Colonic mucosa (tissue), 4 donors: ENCODE results near the gene CERT1. TPM values are rescaled to one million over a fixed set of nuclear protein-coding genes. Genes with fewer than 3 reads are reported as not detected.

Source experiments
- DNase-seq: peaks from one replicate; pipeline ENCODE4 v3.0.0-alpha.2; 2020
- H3K27ac ChIP-seq: fragments of 200-600 bp; one replicate; pipeline ENCODE4 v1.8.0; 2021
- H3K27me3 ChIP-seq: fragments of 200-600 bp; one replicate; pipeline ENCODE4 v1.8.0; 2021
- H3K36me3 ChIP-seq: fragments of 200-600 bp; one replicate; pipeline ENCODE4 v1.8.0; 2021
- H3K4me1 ChIP-seq: fragments of 200-600 bp; one replicate; pipeline ENCODE4 v1.8.0; 2021; ENCODE audit warnings: mild to moderate bottlenecking
- H3K4me3 ChIP-seq: fragments of 200-600 bp; one replicate; pipeline ENCODE4 v1.8.0; 2021
- H3K9ac ChIP-seq, 2 donors: one replicate each; pipeline ENCODE4 v1.7.0; 2013; ENCODE audit warnings: control low read depth in 2 of 2, low read depth in 2 of 2, low read length in 2 of 2
- H3K9me3 ChIP-seq: fragments of 200-600 bp; one replicate; pipeline ENCODE4 v1.8.0; 2021
- CTCF ChIP-seq: fragments of 200-600 bp; IDR thresholded peaks from one replicate; pipeline ENCODE4 v1.8.0; 2022; ENCODE audit warnings: antibody characterized with exemption, mild to moderate bottlenecking
- intact Hi-C: fragments of 100-400 bp; cut with DNase I; formaldehyde crosslinking; loops from one replicate; pipeline ENCODE4 v1.14.1; 2022
- total RNA-seq, 2 donors: library from RNA; stranded (reverse); fragmentation: NEBNext Ultra II Directional in 1 of 2; extraction: Animal tissue kit (Norgen Biotek cat#: 25700) in 1 of 2; gene quantifications; one replicate each; pipeline ENCODE4 v1.2.1, GENCODE V29; 2021
- donor health status: healthy.
- donor health status: DM: no; HTN: no; CAD: no.
- donor health status: DM: no; HTN: no; CAD: no.

CERT1 gene
- total RNA-seq, 2 donors from 2014 or later: 34.0 to 44.5 TPM

DNA sequence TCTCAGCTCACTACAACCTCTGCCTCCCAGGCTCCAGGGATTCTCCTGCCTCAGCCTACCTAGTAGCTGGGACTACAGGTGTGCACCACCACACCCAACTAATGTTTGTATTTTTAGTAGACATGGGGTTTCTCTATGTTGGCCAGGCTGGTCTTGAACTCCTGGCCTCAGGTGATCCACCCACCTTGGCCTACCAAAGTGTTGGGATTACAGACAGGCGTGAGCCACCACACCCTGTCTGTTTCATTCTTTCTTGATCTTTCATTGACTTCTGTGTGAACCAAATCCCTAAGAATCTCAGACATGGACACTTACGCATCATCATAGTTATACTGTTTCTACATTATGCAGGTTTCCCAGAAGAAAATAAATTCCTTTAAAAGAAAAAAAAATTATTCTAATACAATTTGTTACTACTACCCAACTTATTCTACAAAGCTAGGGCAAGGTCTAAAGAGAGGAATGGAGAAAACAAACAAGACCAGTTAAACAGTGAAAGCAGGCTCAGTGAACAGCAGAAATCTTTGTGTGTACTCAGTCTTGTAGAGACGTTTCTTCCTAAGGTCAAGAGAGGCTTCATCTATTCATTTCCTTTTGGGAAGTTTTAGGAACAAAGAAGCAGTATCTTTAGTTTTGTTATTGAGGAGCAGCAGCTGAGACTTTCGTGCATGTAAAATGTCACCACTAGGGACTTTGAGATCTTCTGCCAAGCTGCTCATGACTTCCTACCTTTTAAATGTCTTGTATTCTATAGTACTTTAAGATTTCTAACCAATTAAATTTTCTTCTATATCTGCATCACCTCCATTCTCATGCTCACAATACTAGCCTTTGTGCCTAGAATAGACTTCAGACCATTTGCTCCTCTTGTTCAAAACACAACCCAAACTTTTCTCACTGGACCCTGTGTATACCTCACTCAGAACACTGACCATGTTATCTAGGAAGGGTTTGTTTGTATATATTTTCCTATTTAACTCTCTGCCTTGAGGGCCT is 180.0 kb downstream of the CERT1 start:
- intact Hi-C loops: no loop called here
- H3K27me3 ChIP-seq: no peaks in the 10 kb centered on the region
- H3K4me3 ChIP-seq: no peak overlapping the region
- no peaks in the 10 kb centered on the region for H3K9me3 ChIP-seq
- H3K4me1 ChIP-seq: no peaks in the 10 kb centered on the region
- H3K27ac ChIP-seq: no peak overlapping the region
- no peak overlapping the region for H3K9ac ChIP-seq
- H3K36me3 ChIP-seq: no peaks in the 10 kb centered on the region
- no peak for TF ChIP-seq CTCF
- DNase-seq: no peak

DNA sequence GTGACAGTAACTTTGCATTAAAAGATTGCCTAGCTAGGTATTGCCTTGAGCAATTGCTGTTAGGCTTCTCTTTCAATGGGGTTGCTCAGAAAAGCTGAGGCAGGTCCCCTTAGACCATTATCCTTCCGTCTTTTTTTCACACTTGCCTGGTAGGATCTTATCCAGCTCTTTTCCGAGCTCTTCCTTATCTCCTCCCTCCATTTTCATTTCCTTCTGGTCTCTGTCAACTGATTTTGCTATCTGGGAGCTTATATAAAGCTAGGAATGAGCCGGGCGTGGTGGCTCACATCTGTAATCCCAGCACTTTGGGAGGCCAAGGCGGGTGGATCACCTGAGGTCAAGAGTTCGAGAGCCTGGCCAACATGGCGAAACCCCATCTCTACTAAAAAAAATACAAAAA is 181.0 kb downstream of the CERT1 start:
- H3K4me1 ChIP-seq: no peaks in the 10 kb centered on the region
- H3K9me3 ChIP-seq: no peaks in the 10 kb centered on the region
- no peak overlapping the region for H3K4me3 ChIP-seq
- H3K9ac ChIP-seq: no peak overlapping the region
- no peaks in the 10 kb centered on the region for H3K27me3 ChIP-seq
- no peak for TF ChIP-seq CTCF
- no peaks in the 10 kb centered on the region for H3K36me3 ChIP-seq
- intact Hi-C loops: no loop called here
- no peak overlapping the region for H3K27ac ChIP-seq
- DNase-seq: no peak

Other genes with a start within 250 kb of the CERT1 start
- 100 to 1,000 TPM; 118 to 319 TPM for gene HMGCR, start 174.4 kb downstream of the CERT1 start, total RNA-seq
- 10 to 100 TPM; 13.7 to 16.8 TPM for gene POLK, start 262 bp upstream of the CERT1 start, total RNA-seq
- gene ANKDD1B, start 99.8 kb upstream of the CERT1 start, total RNA-seq: 1 to 10 TPM; 3.6 to 6.3 TPM
- 1 to 10 TPM; 5.8 to 8.8 TPM for gene POC5, start 205.8 kb upstream of the CERT1 start, total RNA-seq